ENCODE data around the gene SPAAR.
"Not testable (repeated sequence)": the region's sequence is repeated elsewhere in the genome, so short reads cannot be mapped to it uniquely, and the experiment has no call there.

The SPAAR gene

GRCh38 chr9:35882263-35882848 lies 26.9 kb upstream of the SPAAR start:
- Histone ChIP-seq H3K27me3 (ENCODE audit: insufficient read depth, low read depth) (no peaks in the 10 kb centered on the region; the same call in 1 of the 2 replicates), H3K4me2 (no peak overlapping the region), H3K4me3 (IDR thresholded peaks at IDR 0.05; ENCODE audit: insufficient read depth, low read depth, low read length) (no peak overlapping the region), H4K20me1 (ENCODE audit: insufficient read depth) (no peaks in the 10 kb centered on the region), H3K36me3 (ENCODE audit: insufficient read depth) (no peaks in the 10 kb centered on the region), H3K79me2 (ENCODE audit: insufficient read depth, low read depth) (no peaks in the 10 kb centered on the region), H3K9ac (no peak overlapping the region), H3K4me1 (ENCODE audit: low read depth, poor library complexity, severe bottlenecking) (no peaks in the 10 kb centered on the region), H3K27ac (no peak overlapping the region), H2AFZ (ENCODE audit: low read depth) (no peak overlapping the region)
- peak; percentile 98 for TF ChIP-seq CTCF (conservative IDR thresholded peaks at IDR 0.05; ENCODE audit: low read depth, low read length)

- Histone ChIP-seq H3K27ac (no peak overlapping the region), H2AFZ (ENCODE audit: low read depth) (no peak overlapping the region), H3K36me3 (ENCODE audit: insufficient read depth) (no peaks in the 10 kb centered on the region), H3K4me1 (ENCODE audit: low read depth, poor library complexity, severe bottlenecking) (no peaks in the 10 kb centered on the region), H4K20me1 (ENCODE audit: insufficient read depth) (no peaks in the 10 kb centered on the region), H3K4me2 (no peak overlapping the region), H3K27me3 (ENCODE audit: insufficient read depth, low read depth) (no peaks in the 10 kb centered on the region; the same call in 1 of the 2 replicates), H3K79me2 (ENCODE audit: insufficient read depth, low read depth) (no peaks in the 10 kb centered on the region), H3K4me3 (IDR thresholded peaks at IDR 0.05; ENCODE audit: insufficient read depth, low read depth, low read length) (no peak overlapping the region), H3K9ac (no peak overlapping the region)
- no peak for TF ChIP-seq CTCF (conservative IDR thresholded peaks at IDR 0.05; ENCODE audit: low read depth, low read length)
Measured at GRCh38 chr9:35882996-35883395, 26.3 kb upstream of the SPAAR start.

- not testable (repeated sequence) for H3K79me2 ChIP-seq (ENCODE audit: insufficient read depth, low read depth); H3K27me3 ChIP-seq (ENCODE audit: insufficient read depth, low read depth); H3K9ac ChIP-seq; H3K4me3 ChIP-seq (IDR thresholded peaks at IDR 0.05; ENCODE audit: insufficient read depth, low read depth, low read length); H3K27ac ChIP-seq; H2AFZ ChIP-seq (ENCODE audit: low read depth); H3K4me1 ChIP-seq (ENCODE audit: low read depth, poor library complexity, severe bottlenecking); H3K36me3 ChIP-seq (ENCODE audit: insufficient read depth); H3K4me2 ChIP-seq; H4K20me1 ChIP-seq (ENCODE audit: insufficient read depth)
Measured at GRCh38 chr9:35884908-35885307, 24.4 kb upstream of the SPAAR start.

- H3K79me2 ChIP-seq (ENCODE audit: insufficient read depth, low read depth) = no peaks in the 10 kb centered on the region
- H3K36me3 ChIP-seq (ENCODE audit: insufficient read depth) = no peaks in the 10 kb centered on the region
- H3K4me2 ChIP-seq = no peak overlapping the region
- H3K4me1 ChIP-seq (ENCODE audit: low read depth, poor library complexity, severe bottlenecking) = peaks cover 13% of the 10 kb centered on the region
- no peak overlapping the region for H2AFZ ChIP-seq (ENCODE audit: low read depth)
- TF ChIP-seq CTCF (conservative IDR thresholded peaks at IDR 0.05; ENCODE audit: low read depth, low read length) = no peak
- no peak overlapping the region for H3K4me3 ChIP-seq (IDR thresholded peaks at IDR 0.05; ENCODE audit: insufficient read depth, low read depth, low read length)
- H4K20me1 ChIP-seq (ENCODE audit: insufficient read depth) = no peaks in the 10 kb centered on the region
- no peak overlapping the region for H3K27ac ChIP-seq
- no peak overlapping the region for H3K9ac ChIP-seq
- no peaks in the 10 kb centered on the region for H3K27me3 ChIP-seq (ENCODE audit: insufficient read depth, low read depth)
Measured at GRCh38 chr9:35891646-35892045, 17.6 kb upstream of the SPAAR start.

- Histone ChIP-seq H3K36me3 (ENCODE audit: insufficient read depth) (no peaks in the 10 kb centered on the region), H2AFZ (ENCODE audit: low read depth) (no peak overlapping the region), H3K9ac (no peak overlapping the region), H3K4me1 (ENCODE audit: low read depth, poor library complexity, severe bottlenecking) (peaks cover 17% of the 10 kb centered on the region), H3K27me3 (ENCODE audit: insufficient read depth, low read depth) (no peaks in the 10 kb centered on the region), H3K4me2 (no peak overlapping the region), H3K27ac (no peak overlapping the region), H4K20me1 (ENCODE audit: insufficient read depth) (no peaks in the 10 kb centered on the region), H3K4me3 (IDR thresholded peaks at IDR 0.05; ENCODE audit: insufficient read depth, low read depth, low read length) (no peak overlapping the region), H3K79me2 (ENCODE audit: insufficient read depth, low read depth) (no peaks in the 10 kb centered on the region)
- TF ChIP-seq CTCF (conservative IDR thresholded peaks at IDR 0.05; ENCODE audit: low read depth, low read length) = no peak
Measured at GRCh38 chr9:35892051-35892450, 17.2 kb upstream of the SPAAR start.
